Keratinocyte (primary cell): Measurements from ENCODE around the gene CLDN10.

Experiments
- CTCF ChIP-seq, 3 experiments: IDR thresholded peaks in 1 of 3; conservative IDR thresholded peaks in 1 of 3; optimal IDR thresholded peaks in 1 of 3; 2 replicates in 2 of 3; 3 replicates in 1 of 3; pipeline versions ENCODE3 to v1.5.1; 2011; ENCODE audit warnings: low read length in 3 of 3, mild to moderate bottlenecking in 3 of 3, moderate library complexity in 2 of 3, control low read depth in 1 of 3, inconsistent platforms in 1 of 3; ENCODE audit not compliant: insufficient read depth in 2 of 3; ENCODE audit errors: extremely low read depth in 1 of 3
- EZH2 ChIP-seq: IDR thresholded peaks from one replicate; pipeline ENCODE4 v1.6.1; 2012; ENCODE audit warnings: inconsistent platforms, mild to moderate bottlenecking, low read length, moderate library complexity

GRCh38 chr13:95544293-95544692, 8.2 kb upstream of the CLDN10 start:
- TF ChIP-seq CTCF (optimal IDR thresholded peaks at IDR 0.05 in 1 of 3, IDR thresholded peaks at IDR 0.05 in 1 of 3, conservative IDR thresholded peaks at IDR 0.05 in 1 of 3; ENCODE audit: extremely low read depth in 1 of 3, insufficient read depth in 2 of 3, low read length in 3 of 3) (no peak), EZH2 (no peak)
